ENCODE measurements around the gene ORC2.

ORC2 gene

GRCh38 chr2:200861617-200862155, 101.8 kb downstream of the ORC2 start:
- no peak for DNase-seq (ENCODE audit: low read depth in 2 of 2)

GRCh38 chr2:200860092-200860795, 103.2 kb downstream of the ORC2 start:
- DNase-seq (ENCODE audit: low read depth in 2 of 2), result no peak

All from fibroblast of skin of left biceps (primary cell).